ENCODE results near the gene USP43. TPM values are rescaled to one million over a fixed set of nuclear protein-coding genes. Genes with fewer than 3 reads are reported as not detected.

The USP43 gene
- total and polyA plus RNA-seq, 10 of the 15 experiments (the other 5 are each of a cell fraction or from before 2014, with no cell fraction given), result 0.94 TPM; not detected in 9

DNA sequence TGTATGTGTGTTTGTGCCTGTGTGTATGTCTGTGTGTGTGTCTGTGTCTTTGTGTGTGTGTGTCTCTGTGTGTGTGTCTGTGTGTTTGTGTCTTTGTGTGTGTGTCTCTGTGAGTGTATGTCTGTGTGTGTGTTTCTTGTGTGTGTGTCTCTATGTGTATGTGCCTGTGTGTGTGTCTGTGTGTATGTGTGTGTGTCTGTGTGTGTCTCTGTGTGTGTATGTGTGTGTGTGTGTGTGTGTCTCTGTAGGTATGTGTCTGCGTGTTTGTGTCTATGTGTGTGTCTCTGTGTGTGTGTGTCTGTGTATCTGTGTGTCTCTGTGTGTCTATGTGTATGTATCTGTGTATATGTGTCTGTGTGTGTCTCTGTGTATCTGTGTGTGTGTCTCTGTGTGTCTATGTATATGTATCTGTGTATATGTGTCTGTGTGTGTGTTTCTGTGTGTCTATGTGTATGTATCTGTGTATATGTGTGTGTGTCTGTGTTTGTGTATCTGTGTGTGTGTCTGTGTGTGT, 70.2 kb downstream of the USP43 start:
- Histone ChIP-seq H3K4me3 (no peak overlapping the region), H3K27ac (ENCODE audit: control insufficient read depth, insufficient read depth) (no peak overlapping the region), H3K4me1 (ENCODE audit: control insufficient read depth, insufficient read depth, low read length) (no peaks in the 10 kb centered on the region), H3K9ac (ENCODE audit: control insufficient read depth, insufficient read depth, low read length) (no peak overlapping the region), H2AFZ (ENCODE audit: control insufficient read depth, low read depth, low read length) (no peak overlapping the region), H3K79me2 (ENCODE audit: control insufficient read depth, insufficient read depth, low read length) (no peaks in the 10 kb centered on the region), H3K4me2 (ENCODE audit: control insufficient read depth, insufficient read depth) (no peak overlapping the region), H3K36me3 (ENCODE audit: control insufficient read depth in 2 of 2, insufficient read depth in 2 of 2, low read length in 1 of 2) (no peaks in the 10 kb centered on the region), H3K9me3 (replicated peaks; ENCODE audit: control insufficient read depth, insufficient read depth, low read length) (no peaks in the 10 kb centered on the region), H4K20me1 (ENCODE audit: control insufficient read depth, insufficient read depth) (no peaks in the 10 kb centered on the region), H3K27me3 (replicated peaks in 1 of 2; ENCODE audit: control insufficient read depth in 2 of 2, insufficient read depth in 2 of 2, low read length in 1 of 2) (no peaks in the 10 kb centered on the region; a peak in 1 of 4 replicates)
- FAIRE-seq (no peak), ATAC-seq (no peak), DNase-seq (ENCODE audit: low read depth, low spot score) (no peak)
- in situ Hi-C loops (cut with MboI), result no loop called here
- ChIA-PET RAD21 (ENCODE audit: unreplicated experiment) (no interaction called here), POLR2A (no interaction called here), CTCF (no interaction called here), SMC1A (ENCODE audit: uncharacterized antibody, unreplicated experiment) (no interaction called here)
- no TSS peak for BruUV-seq (replicated peaks)
- WGBS (ENCODE audit: insufficient coverage, insufficient replicate concordance, low lambda C conversion rate, missing lambda C conversion rate), result 0% methylated on average over 1 of the region's 1 CpG
- intact Hi-C loops (cut with micrococcal nuclease; ENCODE audit: unreplicated experiment), result no loop called here
- TF ChIP-seq POLR2AphosphoS2 (IDR thresholded peaks at IDR 0.05; ENCODE audit: low read depth, low read length) (no peak), SP1 (IDR thresholded peaks at IDR 0.05; ENCODE audit: low read depth, low read length) (no peak), SIN3A (IDR thresholded peaks at IDR 0.05; ENCODE audit: low read depth, low read length) (no peak), HDGF (IDR thresholded peaks at IDR 0.05) (no peak), HCFC1 (IDR thresholded peaks at IDR 0.05; ENCODE audit: low read length) (no peak), POU2F2 (IDR thresholded peaks at IDR 0.05; ENCODE audit: borderline replicate concordance, low read depth, low read length) (no peak), ZNF207 (IDR thresholded peaks at IDR 0.05; ENCODE audit: borderline replicate concordance) (no peak)
- TF ChIP-seq, protein P1, sequence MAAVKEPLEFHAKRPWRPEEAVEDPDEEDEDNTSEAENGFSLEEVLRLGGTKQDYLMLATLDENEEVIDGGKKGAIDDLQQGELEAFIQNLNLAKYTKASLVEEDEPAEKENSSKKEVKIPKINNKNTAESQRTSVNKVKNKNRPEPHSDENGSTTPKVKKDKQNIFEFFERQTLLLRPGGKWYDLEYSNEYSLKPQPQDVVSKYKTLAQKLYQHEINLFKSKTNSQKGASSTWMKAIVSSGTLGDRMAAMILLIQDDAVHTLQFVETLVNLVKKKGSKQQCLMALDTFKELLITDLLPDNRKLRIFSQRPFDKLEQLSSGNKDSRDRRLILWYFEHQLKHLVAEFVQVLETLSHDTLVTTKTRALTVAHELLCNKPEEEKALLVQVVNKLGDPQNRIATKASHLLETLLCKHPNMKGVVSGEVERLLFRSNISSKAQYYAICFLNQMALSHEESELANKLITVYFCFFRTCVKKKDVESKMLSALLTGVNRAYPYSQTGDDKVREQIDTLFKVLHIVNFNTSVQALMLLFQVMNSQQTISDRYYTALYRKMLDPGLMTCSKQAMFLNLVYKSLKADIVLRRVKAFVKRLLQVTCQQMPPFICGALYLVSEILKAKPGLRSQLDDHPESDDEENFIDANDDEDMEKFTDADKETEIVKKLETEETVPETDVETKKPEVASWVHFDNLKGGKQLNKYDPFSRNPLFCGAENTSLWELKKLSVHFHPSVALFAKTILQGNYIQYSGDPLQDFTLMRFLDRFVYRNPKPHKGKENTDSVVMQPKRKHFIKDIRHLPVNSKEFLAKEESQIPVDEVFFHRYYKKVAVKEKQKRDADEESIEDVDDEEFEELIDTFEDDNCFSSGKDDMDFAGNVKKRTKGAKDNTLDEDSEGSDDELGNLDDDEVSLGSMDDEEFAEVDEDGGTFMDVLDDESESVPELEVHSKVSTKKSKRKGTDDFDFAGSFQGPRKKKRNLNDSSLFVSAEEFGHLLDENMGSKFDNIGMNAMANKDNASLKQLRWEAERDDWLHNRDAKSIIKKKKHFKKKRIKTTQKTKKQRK (IDR thresholded peaks at IDR 0.05; ENCODE audit: low read depth, low read length), result no peak
- TF ChIP-seq, protein P2, sequence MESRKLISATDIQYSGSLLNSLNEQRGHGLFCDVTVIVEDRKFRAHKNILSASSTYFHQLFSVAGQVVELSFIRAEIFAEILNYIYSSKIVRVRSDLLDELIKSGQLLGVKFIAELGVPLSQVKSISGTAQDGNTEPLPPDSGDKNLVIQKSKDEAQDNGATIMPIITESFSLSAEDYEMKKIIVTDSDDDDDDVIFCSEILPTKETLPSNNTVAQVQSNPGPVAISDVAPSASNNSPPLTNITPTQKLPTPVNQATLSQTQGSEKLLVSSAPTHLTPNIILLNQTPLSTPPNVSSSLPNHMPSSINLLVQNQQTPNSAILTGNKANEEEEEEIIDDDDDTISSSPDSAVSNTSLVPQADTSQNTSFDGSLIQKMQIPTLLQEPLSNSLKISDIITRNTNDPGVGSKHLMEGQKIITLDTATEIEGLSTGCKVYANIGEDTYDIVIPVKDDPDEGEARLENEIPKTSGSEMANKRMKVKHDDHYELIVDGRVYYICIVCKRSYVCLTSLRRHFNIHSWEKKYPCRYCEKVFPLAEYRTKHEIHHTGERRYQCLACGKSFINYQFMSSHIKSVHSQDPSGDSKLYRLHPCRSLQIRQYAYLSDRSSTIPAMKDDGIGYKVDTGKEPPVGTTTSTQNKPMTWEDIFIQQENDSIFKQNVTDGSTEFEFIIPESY (IDR thresholded peaks at IDR 0.05), result no peak
- TF ChIP-seq, protein P3, sequence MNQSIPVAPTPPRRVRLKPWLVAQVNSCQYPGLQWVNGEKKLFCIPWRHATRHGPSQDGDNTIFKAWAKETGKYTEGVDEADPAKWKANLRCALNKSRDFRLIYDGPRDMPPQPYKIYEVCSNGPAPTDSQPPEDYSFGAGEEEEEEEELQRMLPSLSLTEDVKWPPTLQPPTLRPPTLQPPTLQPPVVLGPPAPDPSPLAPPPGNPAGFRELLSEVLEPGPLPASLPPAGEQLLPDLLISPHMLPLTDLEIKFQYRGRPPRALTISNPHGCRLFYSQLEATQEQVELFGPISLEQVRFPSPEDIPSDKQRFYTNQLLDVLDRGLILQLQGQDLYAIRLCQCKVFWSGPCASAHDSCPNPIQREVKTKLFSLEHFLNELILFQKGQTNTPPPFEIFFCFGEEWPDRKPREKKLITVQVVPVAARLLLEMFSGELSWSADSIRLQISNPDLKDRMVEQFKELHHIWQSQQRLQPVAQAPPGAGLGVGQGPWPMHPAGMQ (IDR thresholded peaks at IDR 0.05; ENCODE audit: borderline replicate concordance), result no peak
- TF ChIP-seq, protein P4, sequence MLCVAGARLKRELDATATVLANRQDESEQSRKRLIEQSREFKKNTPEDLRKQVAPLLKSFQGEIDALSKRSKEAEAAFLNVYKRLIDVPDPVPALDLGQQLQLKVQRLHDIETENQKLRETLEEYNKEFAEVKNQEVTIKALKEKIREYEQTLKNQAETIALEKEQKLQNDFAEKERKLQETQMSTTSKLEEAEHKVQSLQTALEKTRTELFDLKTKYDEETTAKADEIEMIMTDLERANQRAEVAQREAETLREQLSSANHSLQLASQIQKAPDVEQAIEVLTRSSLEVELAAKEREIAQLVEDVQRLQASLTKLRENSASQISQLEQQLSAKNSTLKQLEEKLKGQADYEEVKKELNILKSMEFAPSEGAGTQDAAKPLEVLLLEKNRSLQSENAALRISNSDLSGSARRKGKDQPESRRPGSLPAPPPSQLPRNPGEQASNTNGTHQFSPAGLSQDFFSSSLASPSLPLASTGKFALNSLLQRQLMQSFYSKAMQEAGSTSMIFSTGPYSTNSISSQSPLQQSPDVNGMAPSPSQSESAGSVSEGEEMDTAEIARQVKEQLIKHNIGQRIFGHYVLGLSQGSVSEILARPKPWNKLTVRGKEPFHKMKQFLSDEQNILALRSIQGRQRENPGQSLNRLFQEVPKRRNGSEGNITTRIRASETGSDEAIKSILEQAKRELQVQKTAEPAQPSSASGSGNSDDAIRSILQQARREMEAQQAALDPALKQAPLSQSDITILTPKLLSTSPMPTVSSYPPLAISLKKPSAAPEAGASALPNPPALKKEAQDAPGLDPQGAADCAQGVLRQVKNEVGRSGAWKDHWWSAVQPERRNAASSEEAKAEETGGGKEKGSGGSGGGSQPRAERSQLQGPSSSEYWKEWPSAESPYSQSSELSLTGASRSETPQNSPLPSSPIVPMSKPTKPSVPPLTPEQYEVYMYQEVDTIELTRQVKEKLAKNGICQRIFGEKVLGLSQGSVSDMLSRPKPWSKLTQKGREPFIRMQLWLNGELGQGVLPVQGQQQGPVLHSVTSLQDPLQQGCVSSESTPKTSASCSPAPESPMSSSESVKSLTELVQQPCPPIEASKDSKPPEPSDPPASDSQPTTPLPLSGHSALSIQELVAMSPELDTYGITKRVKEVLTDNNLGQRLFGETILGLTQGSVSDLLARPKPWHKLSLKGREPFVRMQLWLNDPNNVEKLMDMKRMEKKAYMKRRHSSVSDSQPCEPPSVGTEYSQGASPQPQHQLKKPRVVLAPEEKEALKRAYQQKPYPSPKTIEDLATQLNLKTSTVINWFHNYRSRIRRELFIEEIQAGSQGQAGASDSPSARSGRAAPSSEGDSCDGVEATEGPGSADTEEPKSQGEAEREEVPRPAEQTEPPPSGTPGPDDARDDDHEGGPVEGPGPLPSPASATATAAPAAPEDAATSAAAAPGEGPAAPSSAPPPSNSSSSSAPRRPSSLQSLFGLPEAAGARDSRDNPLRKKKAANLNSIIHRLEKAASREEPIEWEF (IDR thresholded peaks at IDR 0.05; ENCODE audit: insufficient replicate concordance, low read depth, low read length), result no peak
